IPS-18a (cell line): ENCODE measurements around the gene GINS3.
"Not testable (repeated sequence)": the region's sequence is repeated elsewhere in the genome, so short reads cannot be mapped to it uniquely, and the experiment has no call there.

ENCODE experiments used
- H3K27ac ChIP-seq: one replicate; pipeline ENCODE4 v1.5.1; 2013; ENCODE audit warnings: low read length
- H3K27me3 ChIP-seq: one replicate; pipeline ENCODE4 v1.6.1; 2013; ENCODE audit warnings: mild to moderate bottlenecking, low read length; ENCODE audit not compliant: control insufficient read depth, insufficient read depth
- H3K36me3 ChIP-seq: one replicate; pipeline ENCODE4 v1.6.1; 2013; ENCODE audit warnings: low read depth, low read length; ENCODE audit not compliant: control insufficient read depth
- H3K4me1 ChIP-seq: one replicate; pipeline ENCODE4 v1.6.1; 2013; ENCODE audit warnings: low read depth, low read length; ENCODE audit not compliant: control insufficient read depth
- H3K4me3 ChIP-seq: one replicate; pipeline ENCODE4 v1.5.1; 2013; ENCODE audit warnings: low read length
- H3K9ac ChIP-seq: one replicate; pipeline ENCODE4 v1.6.1; 2013; ENCODE audit warnings: mild to moderate bottlenecking, low read length, moderate library complexity
- H3K9me3 ChIP-seq: one replicate; pipeline ENCODE4 v1.6.1; 2013; ENCODE audit warnings: low read depth, low read length; ENCODE audit not compliant: control insufficient read depth

Gene GINS3

DNA sequence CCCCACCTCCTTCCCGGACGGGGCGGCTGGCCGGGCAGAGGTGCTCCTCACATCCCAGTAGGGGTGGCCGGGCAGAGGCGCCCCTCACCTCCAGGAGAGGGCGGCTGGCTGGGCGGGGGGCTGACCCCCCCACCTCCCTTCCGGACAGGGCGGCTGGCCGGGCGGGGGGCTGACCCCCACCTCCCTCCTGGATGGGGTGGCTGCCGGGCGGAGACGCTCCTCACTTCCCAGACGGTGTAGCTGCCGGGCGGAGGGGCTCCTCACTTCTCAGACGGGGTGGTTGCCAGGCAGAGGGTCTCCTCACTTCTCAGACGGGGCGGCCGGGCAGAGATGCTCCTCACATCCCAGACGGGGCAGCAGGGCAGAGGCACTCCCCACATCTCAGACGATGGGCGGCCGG is 4.6 kb downstream of the GINS3 start:
- H3K4me3 ChIP-seq, H3K4me1 ChIP-seq: not testable (repeated sequence)

DNA sequence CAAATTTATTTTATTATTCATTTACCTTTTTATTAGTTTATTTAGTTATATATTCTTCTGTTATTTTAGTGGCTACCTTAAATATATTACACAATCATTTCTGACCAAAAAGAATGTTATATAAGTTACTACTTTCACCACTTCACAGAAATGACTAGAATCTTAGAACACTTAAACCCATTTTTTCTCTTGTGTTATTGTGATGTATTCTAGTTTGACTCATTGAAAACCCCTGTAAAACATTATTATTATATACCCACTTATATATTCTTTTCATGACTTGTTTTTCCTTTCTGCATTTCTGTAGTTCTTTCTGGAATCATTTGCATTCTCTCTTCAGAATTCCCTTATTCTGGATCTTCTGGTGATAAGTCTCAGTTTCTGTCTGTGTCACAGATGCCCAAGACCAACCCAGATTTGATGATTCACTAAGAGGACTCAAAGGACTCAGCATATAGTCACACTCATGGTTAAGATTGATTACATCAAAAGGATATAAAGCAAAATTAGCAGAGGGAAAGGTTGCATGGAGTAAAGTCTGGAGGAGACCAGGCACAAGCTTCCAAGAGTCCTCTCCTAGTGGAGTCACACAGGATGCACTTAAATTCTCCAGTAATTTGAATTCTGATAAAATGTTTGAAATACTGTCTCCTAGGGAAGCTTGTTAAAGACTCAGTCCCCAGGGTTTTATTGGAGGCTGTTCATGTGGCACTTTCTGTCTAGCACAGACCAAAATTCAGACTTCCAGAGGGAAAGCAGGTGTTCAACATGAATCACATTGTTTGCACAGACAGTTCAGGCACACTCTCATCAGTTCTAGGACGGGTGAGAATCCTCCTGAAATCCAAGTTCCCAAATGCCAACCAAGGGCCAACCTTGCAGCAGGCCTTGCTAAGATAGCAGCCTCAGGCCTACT is 7.7 kb downstream of the GINS3 start:
- H3K27ac ChIP-seq, result no peak overlapping the region

More for the DNA sequence above, 4.6 kb downstream of the GINS3 start:
- H3K27me3 ChIP-seq, H3K9me3 ChIP-seq, H3K36me3 ChIP-seq, H3K27ac ChIP-seq, H3K9ac ChIP-seq: not testable (repeated sequence)

GRCh38 chr16:58401305-58401704 is 9.0 kb downstream of the GINS3 start:
- H3K9me3 ChIP-seq, H3K4me3 ChIP-seq, H3K9ac ChIP-seq, H3K27ac ChIP-seq, H3K4me1 ChIP-seq, H3K27me3 ChIP-seq, H3K36me3 ChIP-seq: not testable (repeated sequence)

More for the DNA sequence above, 7.7 kb downstream of the GINS3 start:
- no peak overlapping the region for H3K9ac ChIP-seq
- H3K4me1 ChIP-seq, result no peaks in the 10 kb centered on the region
- H3K9me3 ChIP-seq, result no peaks in the 10 kb centered on the region
- H3K27me3 ChIP-seq, result no peaks in the 10 kb centered on the region
- H3K4me3 ChIP-seq, result no peak overlapping the region
- H3K36me3 ChIP-seq, result no peaks in the 10 kb centered on the region

- H3K9ac ChIP-seq, result no peak overlapping the region
- H3K36me3 ChIP-seq, result no peaks in the 10 kb centered on the region
- H3K4me3 ChIP-seq, result no peak overlapping the region
- no peak overlapping the region for H3K27ac ChIP-seq
- no peaks in the 10 kb centered on the region for H3K27me3 ChIP-seq
- H3K4me1 ChIP-seq, result no peaks in the 10 kb centered on the region
- H3K9me3 ChIP-seq, result no peaks in the 10 kb centered on the region
These were observed 10.5 kb downstream of the GINS3 start for GRCh38 chr16:58402796-58403195.

GRCh38 chr16:58409316-58409973 is 17.2 kb downstream of the GINS3 start:
- no peaks in the 10 kb centered on the region for H3K9me3 ChIP-seq
- no peaks in the 10 kb centered on the region for H3K27me3 ChIP-seq
- no peak overlapping the region for H3K4me3 ChIP-seq
- H3K4me1 ChIP-seq, result no peaks in the 10 kb centered on the region
- no peaks in the 10 kb centered on the region for H3K36me3 ChIP-seq
- no peak overlapping the region for H3K9ac ChIP-seq
- no peak overlapping the region for H3K27ac ChIP-seq

GRCh38 chr16:58411336-58411735 is 19.1 kb downstream of the GINS3 start:
- no peaks in the 10 kb centered on the region for H3K27me3 ChIP-seq
- no peaks in the 10 kb centered on the region for H3K4me1 ChIP-seq
- H3K9ac ChIP-seq, result no peak overlapping the region
- no peaks in the 10 kb centered on the region for H3K36me3 ChIP-seq
- no peak overlapping the region for H3K27ac ChIP-seq
- no peak overlapping the region for H3K4me3 ChIP-seq
- H3K9me3 ChIP-seq, result no peaks in the 10 kb centered on the region

DNA sequence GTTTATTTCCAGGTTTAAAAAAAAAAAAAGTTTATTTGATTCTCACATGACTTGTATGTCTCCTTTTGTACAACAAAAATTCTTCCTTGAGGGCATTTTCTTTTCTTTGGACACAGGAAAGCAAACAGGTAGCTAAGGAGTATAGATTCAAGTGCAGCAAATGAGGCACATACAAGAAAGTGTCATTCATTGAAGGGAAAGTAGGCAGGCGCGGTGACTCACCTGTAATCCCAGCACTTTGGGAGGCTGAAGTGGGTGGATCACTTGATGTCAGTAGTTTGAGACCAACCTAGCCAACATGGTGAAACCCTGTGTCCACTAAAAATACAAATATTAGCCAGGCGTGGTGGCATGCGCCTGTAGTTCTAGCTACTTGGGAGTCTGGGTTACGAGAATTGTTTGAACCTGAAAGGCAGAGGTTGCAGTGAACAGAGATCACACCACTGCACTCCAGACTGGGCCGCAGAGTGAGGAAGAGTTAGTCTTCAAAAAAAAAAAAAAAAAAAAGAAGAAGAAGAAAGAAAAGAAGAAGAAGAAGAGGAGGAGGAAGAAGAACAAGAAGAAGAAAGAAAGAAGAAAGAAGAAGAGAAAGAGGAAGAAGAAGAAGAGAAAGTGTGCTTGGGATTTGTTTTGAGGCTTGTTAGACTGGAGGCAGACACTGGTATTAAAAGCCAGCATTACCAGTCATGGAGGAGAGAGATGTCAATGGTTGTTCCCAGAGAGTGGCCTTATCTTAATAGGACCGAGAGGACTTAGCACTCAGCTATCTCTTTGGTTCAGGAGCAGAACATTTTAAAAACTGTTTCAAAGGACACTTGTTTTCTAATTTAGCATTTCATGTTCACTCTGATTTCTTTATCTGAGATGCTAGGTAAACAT is 19.7 kb downstream of the GINS3 start:
- Histone ChIP-seq H3K4me1 (no peaks in the 10 kb centered on the region), H3K4me3 (no peak overlapping the region)

GRCh38 chr16:58412615-58412970 is 20.3 kb downstream of the GINS3 start:
- H3K4me1 ChIP-seq, H3K27ac ChIP-seq: not testable (repeated sequence)

More for the DNA sequence above, 19.7 kb downstream of the GINS3 start:
- Histone ChIP-seq H3K9ac (no peak overlapping the region), H3K27ac (no peak overlapping the region), H3K36me3 (no peaks in the 10 kb centered on the region), H3K9me3 (no peaks in the 10 kb centered on the region), H3K27me3 (no peaks in the 10 kb centered on the region)

GRCh38 chr16:58413359-58413758 is 21.1 kb downstream of the GINS3 start:
- Histone ChIP-seq H3K9ac (no peak overlapping the region), H3K4me1 (no peaks in the 10 kb centered on the region), H3K36me3 (no peaks in the 10 kb centered on the region), H3K27ac (no peak overlapping the region), H3K27me3 (no peaks in the 10 kb centered on the region), H3K4me3 (no peak overlapping the region), H3K9me3 (no peaks in the 10 kb centered on the region)

More at GRCh38 chr16:58412615-58412970, 20.3 kb downstream of the GINS3 start:
- H3K4me3 ChIP-seq, H3K27me3 ChIP-seq, H3K36me3 ChIP-seq, H3K9ac ChIP-seq, H3K9me3 ChIP-seq: not testable (repeated sequence)

DNA sequence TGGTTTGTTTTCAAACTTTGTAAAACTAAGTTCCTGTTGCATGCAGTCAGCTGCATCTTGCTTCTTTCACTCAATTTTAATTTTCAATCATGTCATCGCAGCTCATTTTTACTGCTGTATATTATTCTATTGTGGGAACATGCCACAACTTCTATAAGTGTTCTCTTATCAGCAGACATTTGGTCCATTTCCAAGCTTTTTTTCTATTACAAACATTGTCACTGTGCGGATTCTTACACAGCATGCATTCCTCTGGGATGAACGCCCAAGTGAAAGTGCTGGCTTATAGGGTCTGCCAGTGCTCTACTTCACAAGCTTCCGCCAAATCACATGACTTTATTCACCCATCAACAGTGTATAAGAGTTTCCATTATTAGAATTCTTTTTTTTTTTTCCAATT is 22.7 kb downstream of the GINS3 start:
- Histone ChIP-seq H3K36me3 (no peaks in the 10 kb centered on the region), H3K4me3 (no peak overlapping the region), H3K9ac (no peak overlapping the region), H3K4me1 (peaks cover 9% of the 10 kb centered on the region), H3K27me3 (no peaks in the 10 kb centered on the region), H3K27ac (no peak overlapping the region), H3K9me3 (no peaks in the 10 kb centered on the region)

GRCh38 chr16:58415961-58416360 is 23.7 kb downstream of the GINS3 start:
- not testable (repeated sequence) for H3K4me3 ChIP-seq, H3K4me1 ChIP-seq, H3K9ac ChIP-seq, H3K36me3 ChIP-seq, H3K27me3 ChIP-seq, H3K9me3 ChIP-seq, H3K27ac ChIP-seq
